HG03432 (cell line): ENCODE data around the gene OR11H6.
"Not testable (repeated sequence)": the region's sequence is repeated elsewhere in the genome, so short reads cannot be mapped to it uniquely, and the experiment has no call there.

Experiments used
- ATAC-seq: cut with Tn5 transposase; IDR thresholded peaks from one replicate; pipeline ENCODE4 v1.9.1; 2021; ENCODE audit warnings: mild to moderate bottlenecking, moderate library complexity; ENCODE audit not compliant: unreplicated experiment

The OR11H6 gene

DNA sequence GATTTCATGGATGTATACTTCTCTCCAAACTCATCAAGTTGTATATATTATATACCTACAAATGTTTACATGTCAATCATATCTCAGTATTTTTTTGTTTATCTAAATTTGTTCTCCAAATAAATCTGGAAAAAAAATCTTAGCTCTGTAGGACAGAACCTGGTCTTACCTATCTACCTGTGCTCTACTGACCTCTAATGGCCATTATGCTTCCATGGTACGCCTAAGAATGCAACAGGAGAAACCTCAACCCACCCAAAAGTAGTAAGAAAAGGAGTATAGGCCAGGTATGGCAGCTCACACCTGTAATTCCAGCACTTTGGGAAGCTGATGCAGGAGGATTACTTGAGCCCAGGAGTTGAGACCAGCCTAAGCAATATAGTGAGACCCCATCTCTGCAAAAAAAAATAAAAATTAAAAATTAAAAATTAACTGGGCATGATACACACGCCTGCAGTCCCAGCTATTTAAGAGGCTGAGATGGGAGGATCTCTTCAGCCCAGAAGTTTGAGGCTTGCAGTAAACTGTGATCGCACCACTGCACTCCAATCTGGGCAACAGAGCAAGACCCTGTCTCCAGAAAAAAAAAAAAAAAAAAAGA lies 24.2 kb downstream of the OR11H6 start:
- ATAC-seq = no peak

DNA sequence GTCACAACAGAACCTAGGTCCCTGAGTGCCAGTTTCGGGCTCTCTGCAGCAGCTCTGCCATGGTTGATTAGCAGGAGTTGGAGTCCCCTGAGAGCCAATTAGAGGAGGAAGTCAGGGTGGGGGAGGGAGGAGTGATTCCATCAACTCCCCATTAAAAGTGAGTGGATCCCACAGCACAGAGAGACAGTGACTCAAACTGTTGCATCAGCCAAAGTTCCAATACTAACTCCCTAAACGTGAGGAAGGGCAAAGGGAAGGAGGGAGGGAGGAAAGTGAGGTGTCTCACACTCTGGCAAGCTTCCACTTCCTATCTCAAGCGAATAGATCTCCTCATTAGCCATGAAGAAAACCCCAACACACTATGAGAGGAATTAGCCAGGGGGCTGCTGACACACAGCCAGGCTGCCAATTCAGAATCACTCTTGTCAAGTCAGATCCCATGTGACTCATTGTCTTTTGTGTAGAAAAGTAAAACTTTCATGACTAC lies 39.2 kb downstream of the OR11H6 start:
- no peak for ATAC-seq

DNA sequence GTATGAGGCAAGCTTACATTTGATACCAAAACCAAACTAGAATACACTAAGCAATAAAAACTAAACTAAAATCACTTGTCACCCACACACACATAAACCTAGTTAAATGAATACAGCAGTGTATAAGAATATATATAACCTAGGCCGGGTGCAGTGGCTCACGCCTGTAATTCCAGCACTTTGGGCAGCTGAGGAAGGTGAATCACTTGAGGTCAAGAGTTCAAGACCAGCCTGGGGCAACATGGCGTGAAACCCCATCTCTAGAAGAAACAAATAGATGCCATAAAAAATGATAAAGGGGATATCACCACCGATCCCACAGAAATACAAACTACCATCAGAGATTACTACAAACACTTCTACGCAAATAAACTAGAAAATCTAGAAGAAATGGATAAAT lies 40.9 kb downstream of the OR11H6 start:
- not testable (repeated sequence) for ATAC-seq

DNA sequence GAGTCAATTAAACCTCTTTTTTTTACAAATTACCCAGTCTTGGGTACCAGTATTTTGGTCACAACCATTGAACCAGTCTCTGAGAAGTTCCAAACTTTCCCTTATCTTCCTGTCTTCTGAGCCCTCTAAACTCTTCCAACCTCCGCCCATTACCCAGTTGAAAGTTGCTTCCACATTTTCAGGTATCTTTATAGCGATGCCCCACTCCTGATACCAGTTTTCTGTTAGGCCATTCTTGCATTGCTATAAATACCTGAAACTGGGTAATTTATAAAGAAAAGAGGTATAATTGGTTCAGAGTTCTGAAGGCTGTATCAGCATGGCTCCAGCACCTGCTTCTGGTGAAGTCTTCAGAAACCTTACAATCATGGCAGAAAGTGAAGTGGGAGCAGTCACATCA lies 50.6 kb downstream of the OR11H6 start:
- no peak for ATAC-seq
